Nephron (organoid): ENCODE data around the gene CORO6.

Source experiments
- H3K27ac Mint-ChIP-seq, 3 experiments: 2 replicates each; pipeline ENCODE4 v1.8.0; 2020; ENCODE audit warnings: mixed read lengths in 3 of 3, mild to moderate bottlenecking in 2 of 3, moderate library complexity in 1 of 3
- H3K27me3 Mint-ChIP-seq: 2 replicates; pipeline ENCODE4 v1.8.0; 2021; ENCODE audit warnings: low read depth, mild to moderate bottlenecking, moderate library complexity, mixed read lengths
- H3K36me3 Mint-ChIP-seq: 2 replicates; pipeline ENCODE4 v1.8.0; 2020; ENCODE audit warnings: low read depth, mixed read lengths
- H3K4me1 Mint-ChIP-seq: 2 replicates; pipeline ENCODE4 v1.8.0; 2020; ENCODE audit warnings: mixed read lengths
- H3K4me3 Mint-ChIP-seq, 3 experiments: 2 replicates each; pipeline ENCODE4 v1.8.0; 2020; ENCODE audit warnings: mild to moderate bottlenecking in 3 of 3, mixed read lengths in 3 of 3, moderate library complexity in 2 of 3
- H3K9me3 Mint-ChIP-seq: 2 replicates; pipeline ENCODE4 v1.8.0; 2020; ENCODE audit warnings: mixed read lengths
- CTCF ChIP-seq, 3 experiments: fragments of 200-600 bp; sonication (generic); IDR thresholded peaks; one replicate each; pipeline ENCODE4 v1.5.0; 2021; ENCODE audit warnings: antibody characterized with exemption in 3 of 3; ENCODE audit not compliant: unreplicated experiment in 3 of 3

Gene CORO6

GRCh38 chr17:29603109-29603674, 19.5 kb downstream of the CORO6 start:
- TF ChIP-seq CTCF (IDR thresholded peaks at IDR 0.05; ENCODE audit: unreplicated experiment in 3 of 3), result no peak
- Mint-ChIP-seq H3K4me1 (peaks cover 28% of the 10 kb centered on the region), H3K27me3 (peaks cover 11% of the 10 kb centered on the region), H3K4me3 (no peak overlapping the region), H3K27ac (peak overlapping the region in 2 of 3 experiments; percentile 27 to 34), H3K9me3 (no peaks in the 10 kb centered on the region), H3K36me3 (no peaks in the 10 kb centered on the region)

GRCh38 chr17:29597361-29598172, 25.1 kb downstream of the CORO6 start:
- Mint-ChIP-seq H3K36me3 (no peaks in the 10 kb centered on the region), H3K27ac (peak overlapping the region; percentile 69 to 78 (median 71)), H3K9me3 (no peaks in the 10 kb centered on the region), H3K4me1 (peaks cover 39% of the 10 kb centered on the region), H3K4me3 (peak overlapping the region; percentile 49 to 76 (median 61)), H3K27me3 (peaks cover 11% of the 10 kb centered on the region)
- no peak for TF ChIP-seq CTCF (IDR thresholded peaks at IDR 0.05; ENCODE audit: unreplicated experiment in 3 of 3)

GRCh38 chr17:29596811-29597210, 25.9 kb downstream of the CORO6 start:
- no peaks in the 10 kb centered on the region for H3K36me3 Mint-ChIP-seq
- peak overlapping the region; percentile 69 to 78 (median 71) for H3K27ac Mint-ChIP-seq
- no peak for TF ChIP-seq CTCF (IDR thresholded peaks at IDR 0.05; ENCODE audit: unreplicated experiment in 3 of 3)
- H3K9me3 Mint-ChIP-seq, result no peaks in the 10 kb centered on the region
- peaks cover 46% of the 10 kb centered on the region for H3K4me1 Mint-ChIP-seq
- peaks cover 11% of the 10 kb centered on the region for H3K27me3 Mint-ChIP-seq
- peak overlapping the region; percentile 49 to 76 (median 61) for H3K4me3 Mint-ChIP-seq

- Mint-ChIP-seq H3K27me3 (peaks cover 9% of the 10 kb centered on the region), H3K4me3 (peak overlapping the region in 1 of 3 experiments; percentile 5), H3K36me3 (no peaks in the 10 kb centered on the region), H3K27ac (peak overlapping the region in 1 of 3 experiments; percentile 71), H3K9me3 (no peaks in the 10 kb centered on the region), H3K4me1 (peaks cover 46% of the 10 kb centered on the region)
- TF ChIP-seq CTCF (IDR thresholded peaks at IDR 0.05; ENCODE audit: unreplicated experiment in 3 of 3), result no peak
Observed at GRCh38 chr17:29595943-29596774, 26.6 kb downstream of the CORO6 start.

- Mint-ChIP-seq H3K9me3 (no peaks in the 10 kb centered on the region), H3K4me3 (peak overlapping the region; percentile 82 to 85 (median 85))
Observed at GRCh38 chr17:29595107-29595942, 27.4 kb downstream of the CORO6 start.

More at GRCh38 chr17:29595107-29595942, 27.4 kb downstream of the CORO6 start:
- H3K27ac Mint-ChIP-seq, result peak overlapping the region in 2 of 3 experiments; percentile 43 to 44
- no peak for TF ChIP-seq CTCF (IDR thresholded peaks at IDR 0.05; ENCODE audit: unreplicated experiment in 3 of 3)
- H3K36me3 Mint-ChIP-seq, result no peaks in the 10 kb centered on the region
- peaks cover 8% of the 10 kb centered on the region for H3K27me3 Mint-ChIP-seq
- peaks cover 50% of the 10 kb centered on the region for H3K4me1 Mint-ChIP-seq
